Stimulated activated CD8-positive, alpha-beta memory T cell treated with anti-CD3 and anti-CD28 coated beads, Interleukin-12 subunit alpha, Interleukin-12 subunit beta, amount 100 ng/mL, for 4 hours (primary cell): ENCODE measurements around the gene PKP3.
"Not testable (repeated sequence)": the region's sequence is repeated elsewhere in the genome, so short reads cannot be mapped to it uniquely, and the experiment has no call there.

Experiments
- DNase-seq: peaks from one replicate; pipeline ENCODE4 v3.0.0-alpha.2; 2020; ENCODE audit warnings: low read depth

Gene PKP3

GRCh38 chr11:396948-397548 is 3.0 kb downstream of the PKP3 start:
- DNase-seq: no peak

- no peak for DNase-seq
Observed at GRCh38 chr11:398826-399225, 4.8 kb downstream of the PKP3 start.

- DNase-seq: no peak
Observed at GRCh38 chr11:399731-400211, 5.8 kb downstream of the PKP3 start.

GRCh38 chr11:400241-400689 is 6.3 kb downstream of the PKP3 start:
- no peak for DNase-seq

- not testable (repeated sequence) for DNase-seq
Observed at GRCh38 chr11:401196-401595, 7.2 kb downstream of the PKP3 start.

- DNase-seq: no peak
Observed at GRCh38 chr11:403021-403760, 9.2 kb downstream of the PKP3 start.

- no peak for DNase-seq
Observed at GRCh38 chr11:403761-404431, 9.9 kb downstream of the PKP3 start.

GRCh38 chr11:404551-405264 is 10.7 kb downstream of the PKP3 start:
- DNase-seq: no peak

- DNase-seq: no peak
Observed at GRCh38 chr11:405323-405953, 11.4 kb downstream of the PKP3 start.

- no peak for DNase-seq
Observed at GRCh38 chr11:405954-406795, 12.2 kb downstream of the PKP3 start.

GRCh38 chr11:406796-407650 is 13.0 kb downstream of the PKP3 start:
- peak; percentile 87 for DNase-seq

GRCh38 chr11:407651-408123 is 13.7 kb downstream of the PKP3 start:
- no peak for DNase-seq

- DNase-seq: no peak
Observed at GRCh38 chr11:408154-409007, 14.4 kb downstream of the PKP3 start.

- DNase-seq: no peak
Observed at GRCh38 chr11:409008-409599, 15.1 kb downstream of the PKP3 start.

GRCh38 chr11:409600-410483 is 15.8 kb downstream of the PKP3 start:
- no peak for DNase-seq

GRCh38 chr11:410711-411110 is 16.7 kb downstream of the PKP3 start:
- not testable (repeated sequence) for DNase-seq

GRCh38 chr11:411520-411919 is 17.5 kb downstream of the PKP3 start:
- not testable (repeated sequence) for DNase-seq
